K562 (cell line): ENCODE results near the gene ZNF618.

Source experiments
- CTCF ChIP-seq, 3 experiments: IDR thresholded peaks in 2 of 3; conservative IDR thresholded peaks in 1 of 3; 2 replicates each; pipeline ENCODE4 v1.5.1; 2011 to 2012; ENCODE audit warnings: low read length in 3 of 3, mild to moderate bottlenecking in 3 of 3, control low read depth in 2 of 3, improper control_type of control experiment in 1 of 3, inconsistent platforms in 1 of 3, low read depth in 1 of 3, mixed read lengths in 1 of 3, moderate library complexity in 1 of 3; ENCODE audit not compliant: insufficient read depth in 2 of 3
- POLR2A ChIP-seq: fragments of 450-650 bp; conservative IDR thresholded peaks from 2 replicates; pipeline ENCODE4 v1.6.1; 2016
- ZNF76 ChIP-seq: fragments of 250-450 bp; sonication (Bioruptor Pico); IDR thresholded peaks from 2 replicates; pipeline ENCODE4 v1.4.0; 2020; ENCODE audit warnings: mild to moderate bottlenecking, moderate library complexity, borderline replicate concordance

- TF ChIP-seq POLR2A (no peak), CTCF (IDR thresholded peaks at IDR 0.05 in 2 of 3, conservative IDR thresholded peaks at IDR 0.05 in 1 of 3; ENCODE audit: insufficient read depth in 2 of 3, low read depth in 1 of 3, low read length in 3 of 3) (no peak), ZNF76 (CRISPR knock-in tag) (no peak)
Measured at GRCh38 chr9:113851359-113851758, 24.8 kb upstream of the ZNF618 start.
